ENCODE measurements around the gene TMEM178B.
"Not testable (repeated sequence)": the region's sequence is repeated elsewhere in the genome, so short reads cannot be mapped to it uniquely, and the experiment has no call there.

Gene TMEM178B

DNA sequence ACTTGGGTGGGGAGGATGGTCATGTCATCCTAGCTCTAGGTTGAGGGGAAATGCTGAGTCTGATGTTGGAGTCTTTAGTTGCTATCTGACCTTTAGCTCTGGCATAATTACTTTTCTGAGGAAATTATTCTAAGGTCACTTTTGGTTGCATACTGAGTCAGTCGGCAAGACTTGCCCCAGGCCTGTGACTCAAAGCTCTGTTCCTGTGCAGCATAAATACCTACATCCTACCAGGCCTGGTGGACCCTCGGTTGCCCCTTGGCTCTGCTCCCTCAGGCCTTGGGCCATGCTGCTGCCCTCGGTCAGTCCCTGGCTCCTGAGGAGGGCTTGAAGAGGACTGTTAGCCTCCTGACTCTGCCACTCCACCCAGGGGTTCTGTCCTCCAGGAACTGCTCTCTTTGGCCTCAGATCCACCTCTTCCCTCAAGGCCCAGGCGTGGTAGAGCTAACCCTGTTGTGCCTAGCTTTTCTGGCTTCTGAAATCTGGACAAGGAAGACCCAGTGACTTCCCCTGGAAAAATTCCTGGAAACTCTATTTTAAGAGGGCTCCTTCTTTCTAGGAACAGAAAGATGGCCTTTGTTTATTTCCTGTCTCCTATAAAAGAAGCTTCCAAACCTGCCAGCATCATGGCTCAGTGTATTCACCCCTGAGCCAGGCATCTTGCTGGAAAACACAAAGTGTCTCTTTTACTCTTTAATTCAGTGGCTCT is 71.2 kb downstream of the TMEM178B start:
- no peak for DNase-seq (ENCODE audit: low spot score)

DNA sequence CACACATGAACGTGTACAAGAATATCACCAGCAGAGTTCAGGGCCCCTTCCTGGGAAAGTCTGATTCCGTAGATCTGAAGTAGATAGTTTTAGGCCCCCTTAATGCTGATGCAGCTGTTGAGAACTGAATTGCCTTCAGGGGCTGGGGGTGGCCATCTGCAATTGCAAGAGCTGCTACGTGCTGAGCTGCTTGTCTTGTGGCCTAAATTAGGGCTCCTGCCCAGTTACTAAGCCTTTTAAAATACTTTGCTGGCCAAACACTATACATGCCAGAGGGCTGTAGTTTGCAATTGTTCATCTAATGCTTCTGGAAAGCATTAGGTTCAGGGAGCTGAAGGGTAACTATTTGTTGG is 71.7 kb downstream of the TMEM178B start:
- DNase-seq (ENCODE audit: low spot score): no peak

DNA sequence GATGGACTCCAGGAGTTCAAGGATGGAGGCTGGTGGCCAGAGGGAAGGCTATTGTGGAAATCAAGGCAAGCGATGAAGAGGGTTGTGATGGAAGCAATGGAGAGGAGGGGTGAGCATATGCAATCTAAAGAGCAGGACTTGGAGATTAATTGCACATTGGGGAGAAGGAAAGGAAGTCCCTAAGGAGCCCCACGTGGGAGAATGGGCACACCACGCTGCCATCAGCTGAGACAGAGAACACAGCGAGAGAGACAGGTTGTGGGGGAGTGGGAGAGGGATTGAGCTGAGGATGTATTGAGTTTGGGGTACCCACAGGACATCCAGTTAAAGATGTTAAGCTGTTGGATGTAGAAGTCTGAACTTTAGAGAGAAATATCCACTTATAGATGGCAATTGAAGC is 73.6 kb downstream of the TMEM178B start:
- no peak for DNase-seq (ENCODE audit: low spot score)

DNA sequence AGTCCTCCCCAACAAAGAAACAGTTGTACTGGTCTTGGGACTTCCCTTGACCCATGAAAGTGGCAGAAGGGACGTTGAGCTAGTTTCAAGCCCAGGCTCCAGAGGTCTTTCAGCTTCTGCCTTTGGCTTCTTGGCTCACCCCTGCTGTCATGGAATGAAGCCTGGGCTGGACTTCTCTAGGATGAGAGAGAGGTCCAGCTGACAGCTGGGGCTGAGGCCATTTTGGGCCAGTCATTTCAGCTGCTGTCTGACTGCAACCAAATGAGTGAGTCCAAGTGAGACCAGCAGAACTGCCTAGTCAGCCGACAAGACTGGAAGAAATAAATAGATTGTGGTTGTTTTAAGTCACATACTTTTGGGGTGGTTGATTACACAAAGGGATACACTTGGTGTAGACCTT is 76.6 kb downstream of the TMEM178B start:
- DNase-seq (ENCODE audit: low spot score): no peak

DNA sequence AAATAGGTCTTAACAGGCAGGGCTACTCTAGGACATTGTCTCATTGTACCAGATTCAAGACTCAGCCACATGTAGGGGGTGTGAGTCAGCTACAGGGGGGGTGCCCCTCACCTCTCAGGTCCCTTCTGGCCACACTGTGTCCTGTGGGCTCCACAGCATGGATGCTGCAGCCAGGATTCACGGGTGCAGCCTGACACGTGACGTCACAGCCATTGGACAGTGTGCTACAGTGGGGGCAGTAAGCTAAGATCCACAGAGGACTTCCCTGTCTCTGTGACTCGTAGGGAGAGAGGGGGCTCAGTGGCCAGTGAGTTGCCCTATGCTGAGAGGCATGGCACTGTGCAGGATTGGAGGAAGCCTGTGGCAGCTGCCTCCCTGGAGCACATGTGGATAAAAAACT is 77.9 kb downstream of the TMEM178B start:
- DNase-seq (ENCODE audit: low spot score): no peak

DNA sequence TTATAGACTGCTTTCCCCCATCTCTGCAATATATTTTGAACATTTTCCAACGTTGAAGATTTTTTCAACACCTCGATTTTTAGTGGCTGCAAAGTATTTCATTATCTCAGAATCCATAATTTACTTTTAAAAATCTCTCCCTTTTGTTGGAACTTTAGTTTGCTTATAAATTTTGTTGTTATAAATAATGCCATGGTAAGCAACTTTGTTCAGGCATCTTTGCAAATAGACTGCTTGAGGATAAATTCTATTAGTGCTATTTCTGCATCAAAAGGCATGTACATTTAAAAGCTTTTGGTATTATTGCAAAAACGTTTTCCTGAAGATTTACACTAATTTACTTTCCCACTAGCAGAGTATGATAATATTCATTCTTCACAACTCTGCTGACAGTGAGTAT is 79.4 kb downstream of the TMEM178B start:
- DNase-seq (ENCODE audit: low spot score): no peak

DNA sequence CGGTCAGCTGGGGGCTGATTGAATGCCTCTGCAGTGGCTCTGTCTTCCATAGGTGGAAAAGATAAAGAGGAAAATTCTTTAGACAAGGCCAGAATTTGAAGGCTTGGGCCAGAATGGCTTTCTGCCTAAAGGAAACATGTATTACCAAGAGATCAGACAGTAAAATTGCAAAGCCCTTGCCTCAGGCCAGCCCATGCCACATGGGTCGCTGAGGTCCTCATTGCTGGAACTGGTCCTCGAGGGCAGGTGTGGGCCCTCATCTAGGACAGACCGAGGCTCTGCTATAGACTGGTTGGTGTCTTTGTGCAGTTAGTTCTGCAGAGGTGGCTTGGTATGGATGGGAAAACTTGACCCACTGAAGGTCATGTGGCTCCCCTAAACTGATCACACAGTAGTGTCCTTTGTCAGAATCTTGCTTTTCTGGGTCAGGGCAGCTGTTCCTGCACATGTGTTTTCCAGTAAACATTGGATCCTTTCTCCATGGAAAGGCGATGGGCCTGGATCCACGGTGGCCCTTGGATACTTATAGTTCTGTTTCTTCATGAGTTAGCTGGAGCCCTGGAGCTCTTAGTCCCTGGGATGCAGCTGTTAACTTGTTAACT is 80.4 kb downstream of the TMEM178B start:
- DNase-seq (ENCODE audit: low spot score): no peak

DNA sequence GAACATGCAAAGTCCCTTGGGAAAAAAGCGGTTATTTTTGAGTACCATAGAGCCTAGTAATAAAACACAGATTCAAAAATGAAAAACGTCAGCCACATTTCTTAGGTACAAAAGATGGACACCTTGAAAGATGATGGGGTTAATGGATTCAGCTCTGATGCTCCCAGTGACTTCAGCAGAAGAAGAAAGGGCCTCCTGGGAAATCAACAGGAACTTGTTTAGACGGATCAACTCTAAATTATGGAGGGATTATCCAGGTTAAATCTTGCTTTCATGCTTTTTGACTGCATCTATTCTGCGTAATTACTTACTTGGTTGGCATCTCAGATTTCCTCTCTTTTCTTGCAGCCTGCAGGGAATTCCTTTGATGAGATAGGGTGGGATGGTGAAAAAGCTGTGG is 82.5 kb downstream of the TMEM178B start:
- DNase-seq (ENCODE audit: low spot score): no peak

DNA sequence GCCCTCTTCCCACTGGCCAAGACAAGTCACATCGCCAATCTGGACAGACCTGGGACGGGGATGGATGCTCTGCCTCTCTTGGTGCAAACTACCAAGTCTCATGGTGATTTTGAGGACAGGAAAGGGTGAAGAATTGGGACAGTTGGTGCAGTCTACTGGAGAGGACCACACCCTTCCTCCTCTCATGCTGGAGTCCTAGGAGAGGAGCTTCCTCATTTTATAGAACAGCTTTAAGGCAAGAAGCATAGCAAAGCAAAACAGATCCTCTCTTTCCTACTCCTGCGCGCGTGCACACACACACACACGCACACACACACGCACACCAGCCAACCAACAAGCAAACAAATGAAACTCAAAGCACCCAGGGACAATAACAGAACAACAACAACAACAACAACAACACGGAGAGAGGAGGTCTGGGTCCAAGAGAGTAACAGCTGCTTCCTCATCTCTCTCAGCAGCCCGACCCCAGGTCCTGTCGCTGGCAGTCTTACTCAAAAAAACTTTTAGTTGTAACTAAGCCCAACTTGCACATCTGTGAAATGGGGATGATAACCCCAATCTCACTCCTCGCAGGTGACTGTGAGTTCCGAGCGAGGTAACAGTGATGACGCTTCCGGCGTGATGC is 83.4 kb downstream of the TMEM178B start:
- DNase-seq (ENCODE audit: low spot score): no peak

DNA sequence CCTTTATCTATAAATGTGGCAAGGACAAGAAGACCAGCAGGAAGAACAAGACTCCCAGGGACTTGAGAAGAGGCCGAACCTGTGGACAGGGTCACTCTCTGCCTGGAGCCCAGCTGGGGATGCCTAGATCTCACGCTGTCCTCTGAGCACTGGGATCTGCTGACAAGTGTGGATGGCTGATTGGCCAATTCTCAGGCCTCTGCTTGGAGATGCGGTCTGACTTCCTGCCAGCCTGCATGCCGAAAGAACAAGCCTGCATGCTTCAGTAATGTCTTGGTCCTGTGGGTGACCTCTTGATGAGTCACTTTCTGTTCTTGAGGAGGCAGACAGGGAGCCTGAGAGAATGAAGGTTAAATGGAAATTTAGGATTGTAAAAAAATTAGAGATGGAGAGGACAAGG is 84.7 kb downstream of the TMEM178B start:
- no peak for DNase-seq (ENCODE audit: low spot score)

DNA sequence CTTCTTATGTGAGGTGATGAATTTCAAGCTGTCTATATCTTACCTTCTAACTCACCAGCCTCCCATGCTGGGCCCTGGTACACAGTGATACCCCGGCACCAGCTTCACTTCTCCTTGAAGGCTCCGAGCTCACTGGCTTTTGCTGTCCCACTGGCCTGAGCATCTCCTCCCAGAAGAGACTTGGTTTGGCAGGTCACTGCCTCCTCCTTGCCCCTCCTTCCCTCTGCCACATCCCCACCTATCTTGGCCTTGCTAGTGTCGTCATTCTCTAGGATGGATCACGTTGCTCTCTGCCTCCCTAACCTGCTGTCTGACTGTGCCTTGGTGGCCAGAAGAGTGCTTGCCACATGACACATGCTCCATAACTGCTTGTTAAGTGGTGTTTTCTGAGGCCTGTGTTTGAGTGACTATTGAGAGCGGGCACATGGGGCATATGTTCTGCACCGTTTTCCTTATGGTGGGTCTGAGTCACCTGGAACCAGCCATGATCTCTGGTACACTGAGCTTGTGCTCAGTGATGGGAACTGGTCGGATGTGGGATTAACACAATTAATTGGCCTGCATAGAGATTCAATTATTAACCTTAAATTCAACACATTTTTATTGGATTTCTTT is 86.5 kb downstream of the TMEM178B start:
- DNase-seq (ENCODE audit: low spot score): no peak

DNA sequence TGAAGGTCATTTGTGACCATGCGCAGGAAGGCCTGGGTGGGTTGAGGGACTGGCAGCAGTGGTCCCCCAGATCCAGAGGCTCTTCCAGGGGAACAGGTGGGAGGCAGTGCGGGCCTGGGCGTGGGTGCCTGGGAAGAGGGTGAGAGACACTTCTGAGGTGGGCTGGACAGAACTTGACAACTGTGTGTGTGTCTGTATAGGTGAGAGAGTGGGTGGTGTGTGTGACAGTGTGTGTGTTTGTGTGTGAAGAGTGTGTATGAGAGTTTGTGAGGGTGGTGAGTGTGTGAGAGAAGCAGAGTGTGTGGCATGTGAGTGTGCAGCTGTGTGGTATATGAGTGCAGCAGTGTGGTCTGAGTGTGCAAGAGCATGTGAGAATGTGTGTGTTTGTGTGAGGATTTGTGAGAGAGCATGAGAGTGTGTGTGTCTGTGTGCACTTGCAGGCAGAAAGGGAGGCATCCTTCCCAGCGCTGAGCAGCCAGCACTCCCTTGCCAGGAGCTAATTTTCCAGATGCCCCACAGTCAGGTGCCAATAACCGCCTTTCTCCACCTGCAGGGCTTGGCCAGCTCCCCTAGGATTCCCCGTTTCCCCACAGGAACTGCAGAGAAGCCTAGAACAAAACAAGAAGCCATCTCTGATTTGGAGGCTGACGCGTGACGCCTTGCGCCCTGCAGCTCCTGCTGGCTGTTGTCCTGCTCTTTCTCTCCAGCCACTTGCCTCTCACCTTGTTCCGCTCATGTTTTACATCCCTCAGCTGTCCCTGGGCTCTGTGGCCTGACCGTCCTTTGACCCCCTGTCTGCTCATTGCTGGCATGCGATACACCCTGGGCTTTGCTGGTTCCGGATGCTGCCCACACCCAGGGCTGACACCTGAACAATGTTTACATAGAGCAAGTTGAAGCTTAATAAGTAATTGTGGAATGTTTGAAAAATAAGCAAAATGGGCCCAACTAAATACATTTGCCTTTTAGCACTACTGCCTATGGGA is 88.0 kb downstream of the TMEM178B start:
- no peak for DNase-seq (ENCODE audit: low spot score)

DNA sequence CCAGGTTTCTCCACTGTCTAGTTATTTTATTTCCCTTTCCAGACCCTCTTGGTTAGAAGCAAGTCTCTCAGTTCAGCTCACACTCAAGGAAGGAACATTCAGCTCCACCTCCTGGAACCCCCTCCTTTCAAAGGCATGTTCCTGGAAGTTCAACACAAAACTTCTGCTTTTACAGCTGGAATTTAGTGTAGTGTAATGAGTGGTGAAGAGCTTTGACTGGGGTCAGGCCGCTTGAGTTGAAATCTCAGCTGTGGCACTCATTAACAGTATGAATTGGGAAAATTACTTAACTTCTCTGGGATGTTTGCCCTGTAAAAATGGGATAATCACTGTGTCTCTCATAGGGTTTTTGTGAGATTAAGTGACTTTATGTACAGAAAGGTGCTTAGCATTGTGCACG is 91.7 kb downstream of the TMEM178B start:
- DNase-seq (ENCODE audit: low spot score): no peak

DNA sequence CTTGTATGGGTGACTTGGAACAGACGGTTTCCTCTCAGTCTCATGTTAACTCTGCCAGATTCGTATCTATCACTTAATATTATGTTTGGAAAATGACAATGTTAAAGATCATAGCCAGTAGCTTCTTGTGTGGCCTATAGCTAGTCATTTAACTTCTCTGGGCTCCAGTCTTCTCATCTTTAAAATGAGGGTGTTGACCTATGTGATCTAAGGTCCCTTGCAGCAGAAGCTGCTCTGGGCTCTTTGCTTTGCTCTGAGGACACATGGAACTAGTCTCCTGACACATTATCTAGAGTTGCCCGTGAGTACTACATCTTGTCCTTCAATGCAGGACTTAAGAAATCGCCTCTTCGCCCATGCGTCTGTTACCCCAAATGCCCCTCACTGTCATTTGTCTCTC is 93.1 kb downstream of the TMEM178B start:
- DNase-seq (ENCODE audit: low spot score): no peak

DNA sequence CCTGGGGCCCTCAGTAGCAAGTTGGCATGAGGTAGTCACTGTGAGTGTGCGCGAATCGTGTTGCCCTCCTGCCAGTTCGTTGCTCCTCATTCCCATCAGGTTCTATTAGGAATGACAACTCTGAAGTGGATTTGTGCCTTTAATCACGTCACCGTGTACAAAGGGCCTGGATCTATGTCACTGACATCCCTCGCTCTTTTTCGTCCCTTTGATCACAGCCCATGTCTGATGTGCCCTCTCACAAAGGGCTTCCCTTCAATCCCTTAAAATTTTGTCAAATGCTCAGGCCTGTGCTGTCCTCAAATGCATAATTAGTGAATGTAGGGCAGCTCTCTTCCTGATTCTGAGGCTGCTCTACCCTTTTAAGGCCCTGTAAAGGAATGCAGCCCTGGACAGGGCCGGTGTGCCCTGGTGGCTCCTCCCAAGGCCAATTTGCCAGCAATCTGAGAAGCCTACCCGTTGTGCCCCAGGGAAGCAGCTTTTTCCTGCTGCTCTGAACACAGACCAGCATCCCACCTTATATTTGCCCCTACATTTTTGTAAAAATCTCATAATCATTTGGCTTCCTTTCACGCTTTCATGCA is 93.6 kb downstream of the TMEM178B start:
- DNase-seq (ENCODE audit: low spot score): no peak

DNA sequence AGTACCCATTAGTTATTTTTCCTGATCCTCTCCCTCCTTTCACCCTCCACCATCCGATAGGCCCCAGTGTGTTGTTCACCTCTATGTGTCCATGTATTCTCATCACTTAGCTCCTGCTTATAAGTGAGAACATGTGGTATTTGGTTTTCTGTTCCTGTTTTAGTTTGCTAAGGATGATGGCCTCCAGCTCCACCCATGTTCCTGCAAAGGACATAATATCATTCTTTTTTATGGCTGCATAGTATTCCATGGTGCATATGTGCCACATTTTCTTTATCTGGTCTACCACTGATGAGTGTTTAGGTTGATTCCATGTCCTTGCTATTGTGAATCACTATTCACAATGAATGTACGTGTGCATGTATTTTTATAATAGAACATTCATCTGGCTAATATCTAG is 95.3 kb downstream of the TMEM178B start:
- DNase-seq (ENCODE audit: low spot score): not testable (repeated sequence)

DNA sequence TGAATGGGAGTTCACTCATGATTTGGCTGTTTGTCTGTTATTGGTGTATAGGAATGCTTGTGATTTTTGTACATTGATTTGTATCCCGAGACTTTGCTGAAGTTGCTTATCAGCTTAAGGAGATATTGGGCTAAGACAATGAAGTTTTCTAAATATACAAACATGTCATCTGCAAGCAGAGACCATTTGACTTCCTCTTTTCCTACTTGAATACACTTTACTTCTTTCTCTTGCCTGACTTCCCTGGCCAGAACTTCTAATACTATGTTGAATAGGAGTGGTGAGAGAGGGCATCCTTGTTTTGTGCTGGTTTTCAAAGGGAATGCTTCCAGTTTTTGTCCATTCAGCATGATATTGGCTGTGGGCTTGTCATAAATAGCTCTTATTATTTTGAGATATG is 101.9 kb downstream of the TMEM178B start:
- not testable (repeated sequence) for DNase-seq (ENCODE audit: low spot score)

DNA sequence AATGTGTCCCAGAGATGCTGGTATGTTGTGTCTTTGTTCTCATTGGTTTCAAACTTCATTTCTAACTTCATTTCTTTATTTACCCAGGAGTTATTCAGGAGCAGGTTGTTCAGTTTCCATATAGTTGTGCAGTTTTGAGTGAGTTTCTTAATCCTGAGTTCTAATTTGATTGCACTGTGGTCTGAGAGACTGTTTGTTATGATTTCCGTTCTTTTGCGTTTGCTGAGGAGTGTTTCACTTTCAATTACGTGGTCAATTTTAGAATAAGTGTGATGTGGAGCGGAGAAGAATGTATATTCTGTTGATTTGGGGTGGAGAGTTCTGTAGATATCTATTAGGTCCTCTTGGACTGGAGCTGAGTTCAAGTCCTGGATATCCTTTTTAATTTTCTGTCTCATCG is 103.3 kb downstream of the TMEM178B start:
- DNase-seq (ENCODE audit: low spot score): not testable (repeated sequence)

DNA sequence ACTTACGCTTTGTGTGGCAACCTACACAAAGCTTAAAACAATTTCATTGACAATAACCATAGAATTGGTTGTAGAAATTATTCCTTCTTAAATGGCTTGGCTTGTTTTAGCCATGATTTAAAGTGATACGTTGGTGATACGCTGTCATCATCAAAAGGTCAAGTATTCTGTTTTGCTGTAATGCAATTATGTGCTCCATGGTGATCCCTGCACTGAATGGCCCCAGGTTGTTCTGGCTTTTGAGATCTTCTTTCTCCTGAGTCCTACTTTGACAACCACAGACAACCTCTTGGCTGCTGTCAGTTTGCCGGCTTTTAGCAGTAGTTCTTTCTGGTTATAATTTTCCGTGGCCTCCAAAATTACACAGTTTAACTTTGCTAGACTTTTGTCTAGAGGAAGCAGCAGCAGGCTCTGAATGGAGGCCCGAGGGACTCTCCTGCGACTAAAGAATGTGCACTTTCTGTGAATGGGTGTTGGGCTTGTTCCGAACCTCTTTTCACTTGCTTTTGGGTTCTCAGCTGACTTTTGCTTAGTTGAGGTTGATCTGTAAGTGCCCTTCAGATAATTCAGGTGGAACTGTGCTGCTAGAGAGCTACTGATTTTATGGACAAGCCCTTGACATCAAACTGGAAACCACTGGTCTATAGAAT is 104.7 kb downstream of the TMEM178B start:
- no peak for DNase-seq (ENCODE audit: low spot score)

DNA sequence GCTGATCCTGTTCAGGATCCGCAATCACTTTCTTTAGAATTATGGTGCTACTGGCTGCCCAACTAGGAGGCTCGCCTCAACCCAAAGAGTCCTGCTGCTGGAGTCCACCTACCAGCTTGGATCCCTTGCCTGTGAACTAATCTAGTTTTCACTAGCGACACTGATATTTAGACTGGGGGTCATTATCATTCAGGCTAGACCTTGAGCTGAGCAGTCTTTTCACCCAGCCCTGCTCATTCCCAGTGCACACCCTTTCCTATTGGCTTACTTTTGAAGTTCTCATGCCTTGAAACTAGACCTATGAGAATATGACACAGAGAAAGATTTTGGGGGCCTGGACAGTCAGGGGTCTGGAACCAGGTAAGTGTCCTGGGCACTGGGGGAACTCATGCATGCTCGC is 107.9 kb downstream of the TMEM178B start:
- no peak for DNase-seq (ENCODE audit: low spot score)

DNA sequence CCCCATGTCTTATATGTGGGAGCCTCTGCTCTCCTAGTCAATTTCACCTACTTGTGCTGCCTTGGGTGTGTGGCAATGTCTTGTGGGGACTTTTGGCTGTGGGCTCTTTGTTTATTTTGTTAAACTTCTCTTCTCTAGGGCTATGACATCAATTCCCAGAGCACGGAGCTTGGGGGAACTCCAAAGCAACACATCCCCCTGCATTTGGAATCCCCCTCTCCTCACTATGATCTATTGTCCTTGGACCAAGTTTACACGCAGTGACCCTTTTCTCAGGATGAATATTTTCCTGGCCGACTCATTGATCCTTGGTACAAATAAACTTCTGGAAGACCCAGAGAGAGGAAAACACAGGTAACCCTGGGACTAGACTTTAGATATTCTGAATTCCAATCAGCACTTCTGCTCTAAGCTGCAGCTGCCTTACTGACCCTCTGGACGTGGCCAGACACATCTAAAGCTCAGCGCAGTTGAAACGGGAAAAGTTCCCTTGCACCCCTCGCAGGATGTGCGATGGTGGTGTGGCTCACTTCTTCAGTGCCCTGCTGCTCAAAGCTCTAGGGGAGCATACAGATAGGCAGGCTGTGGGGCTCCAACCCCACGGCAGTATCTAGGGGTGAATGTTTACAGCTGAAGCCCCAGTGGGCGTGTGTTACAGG is 110.8 kb downstream of the TMEM178B start:
- no peak for DNase-seq (ENCODE audit: low spot score)
